Central memory CD8-positive, alpha-beta T cell (primary cell): ENCODE results near the gene SIL1.
"Not testable (repeated sequence)": the region's sequence is repeated elsewhere in the genome, so short reads cannot be mapped to it uniquely, and the experiment has no call there.

Experiments used
- ATAC-seq: fragments of 150-1000 bp; cut with Tn5 transposase; replicated peaks from 2 replicates; pipeline ENCODE4 v1.10.0; 2022; ENCODE audit warnings: mild to moderate bottlenecking, moderate FRiP score, moderate number of reproducible peaks; ENCODE audit not compliant: poor library complexity, severe bottlenecking; ENCODE audit errors: extremely low read depth
- DNase-seq, 2 donors: peaks; one replicate each; pipeline ENCODE4 v3.0.0; 2021; ENCODE audit warnings: low spot score in 2 of 2
- H3K27ac Mint-ChIP-seq: one replicate; pipeline ENCODE4 v1.8.0; 2022; ENCODE audit warnings: low read depth, mild to moderate bottlenecking, moderate library complexity, mixed read lengths
- H3K27me3 Mint-ChIP-seq: one replicate; pipeline ENCODE4 v1.8.0; 2022; ENCODE audit warnings: mixed read lengths
- H3K36me3 Mint-ChIP-seq: one replicate; pipeline ENCODE4 v1.8.0; 2022; ENCODE audit warnings: mild to moderate bottlenecking, moderate library complexity, mixed read lengths; ENCODE audit not compliant: insufficient read depth
- H3K4me1 Mint-ChIP-seq: one replicate; pipeline ENCODE4 v1.8.0; 2022; ENCODE audit warnings: mixed read lengths
- H3K4me3 Mint-ChIP-seq: one replicate; pipeline ENCODE4 v1.8.0; 2022; ENCODE audit warnings: mild to moderate bottlenecking, moderate library complexity, mixed read lengths
- H3K9me3 Mint-ChIP-seq: one replicate; pipeline ENCODE4 v1.8.0; 2022; ENCODE audit warnings: mixed read lengths

The SIL1 gene

DNA sequence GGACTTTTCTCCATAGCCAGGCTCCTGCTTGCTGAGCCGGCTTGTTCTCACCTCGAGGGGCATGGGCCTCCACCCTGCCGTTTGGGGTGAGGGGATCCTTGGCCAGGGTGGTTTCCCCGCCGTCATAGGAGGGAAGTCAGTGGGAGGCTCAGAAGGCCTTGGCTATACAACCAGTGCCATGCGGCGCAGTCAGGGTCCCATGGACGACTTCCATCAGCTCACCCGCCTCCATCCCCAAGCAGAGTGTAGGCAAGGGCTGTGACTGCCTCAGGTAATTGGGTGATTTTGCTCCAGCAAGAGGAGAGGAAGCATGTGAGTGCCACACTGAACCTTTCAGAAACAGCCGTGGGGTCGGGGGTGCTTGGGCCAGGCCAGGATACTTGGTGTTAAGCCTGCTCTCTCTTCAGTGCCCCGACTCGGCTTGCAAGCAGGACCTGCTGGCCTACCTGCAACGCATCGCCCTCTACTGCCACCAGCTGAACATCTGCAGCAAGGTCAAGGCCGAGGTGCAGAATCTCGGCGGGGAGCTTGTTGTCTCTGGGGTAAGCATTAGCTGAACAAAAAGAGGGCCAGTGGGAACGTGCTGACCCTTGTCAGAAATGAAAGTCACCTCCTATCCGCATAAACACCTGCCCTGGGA, 265.9 kb downstream of the SIL1 start:
- no peak for DNase-seq
- Mint-ChIP-seq H3K36me3 (peaks cover 17% of the 10 kb centered on the region), H3K9me3 (no peaks in the 10 kb centered on the region), H3K4me3 (no peak overlapping the region), H3K27ac (no peak overlapping the region), H3K27me3 (no peaks in the 10 kb centered on the region), H3K4me1 (no peaks in the 10 kb centered on the region)
- ATAC-seq: no peak

DNA sequence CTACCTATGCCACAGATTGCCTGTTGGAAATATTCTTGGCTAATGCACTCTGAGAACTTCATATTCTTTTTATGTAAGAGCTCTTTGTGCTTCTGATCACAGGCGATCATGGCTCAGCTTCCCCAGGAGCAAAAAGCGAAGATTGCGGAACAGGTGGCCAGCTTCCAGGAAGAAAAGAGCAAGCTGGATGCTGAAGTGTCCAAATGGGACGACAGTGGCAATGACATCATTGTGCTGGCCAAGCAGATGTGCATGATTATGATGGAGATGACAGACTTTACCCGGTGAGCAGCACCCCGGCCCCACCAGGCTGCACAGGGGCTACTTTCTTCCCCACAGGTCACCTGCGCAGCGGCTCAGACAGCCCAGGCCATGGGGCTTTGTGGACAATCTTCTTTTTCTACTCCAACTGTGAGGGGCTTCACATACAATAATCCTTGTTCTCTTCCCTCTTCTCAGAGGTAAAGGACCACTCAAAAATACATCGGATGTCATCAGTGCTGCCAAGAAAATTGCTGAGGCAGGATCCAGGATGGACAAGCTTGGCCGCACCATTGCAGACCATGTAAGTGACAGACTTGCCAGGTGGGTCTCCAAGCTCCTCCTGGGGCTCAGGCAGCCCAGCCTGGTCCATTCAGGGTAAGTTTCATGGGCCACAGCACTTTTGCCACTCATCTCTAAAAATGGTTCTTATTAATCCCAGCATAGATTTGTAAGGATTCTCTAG, 267.6 kb downstream of the SIL1 start:
- ATAC-seq: no peak
- Mint-ChIP-seq H3K4me1 (no peaks in the 10 kb centered on the region), H3K27me3 (no peaks in the 10 kb centered on the region), H3K36me3 (peaks cover 14% of the 10 kb centered on the region), H3K9me3 (no peaks in the 10 kb centered on the region), H3K4me3 (no peak overlapping the region), H3K27ac (no peak overlapping the region)
- no peak for DNase-seq

- Mint-ChIP-seq H3K27me3 (no peaks in the 10 kb centered on the region), H3K9me3 (no peaks in the 10 kb centered on the region), H3K4me1 (no peaks in the 10 kb centered on the region), H3K4me3 (no peak overlapping the region), H3K36me3 (peaks cover 14% of the 10 kb centered on the region), H3K27ac (no peak overlapping the region)
- DNase-seq: no peak
- ATAC-seq: no peak
Measured at GRCh38 chr5:138929571-138929955, 268.6 kb downstream of the SIL1 start.

GRCh38 chr5:138927979-138928378, 270.2 kb downstream of the SIL1 start:
- Mint-ChIP-seq H3K4me3 (no peak overlapping the region), H3K36me3 (peaks cover 9% of the 10 kb centered on the region)

DNA sequence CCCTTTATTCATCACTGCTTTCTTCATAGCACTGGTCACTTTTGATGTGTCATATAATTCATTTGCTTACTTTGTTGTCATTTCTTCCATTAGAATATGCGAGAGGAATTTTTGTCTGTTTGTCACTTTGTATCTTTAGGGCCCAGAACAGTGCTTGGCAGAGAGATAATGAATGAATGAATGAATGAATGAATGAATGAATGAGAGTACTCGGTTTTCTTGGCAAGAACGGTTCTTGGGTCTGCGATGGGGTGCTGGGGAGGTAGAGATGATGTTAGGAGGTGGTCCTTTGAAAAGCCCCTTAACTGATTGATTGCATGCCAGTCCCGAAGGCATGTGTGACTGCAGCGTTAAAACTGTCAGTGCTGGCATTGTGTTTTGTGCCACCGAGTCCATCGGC, 270.6 kb downstream of the SIL1 start:
- Mint-ChIP-seq H3K27me3 (no peaks in the 10 kb centered on the region), H3K4me3 (no peak overlapping the region), H3K36me3 (peaks cover 9% of the 10 kb centered on the region), H3K4me1 (no peaks in the 10 kb centered on the region), H3K27ac (no peak overlapping the region), H3K9me3 (no peaks in the 10 kb centered on the region)
- DNase-seq (no peak), ATAC-seq (no peak)

More at GRCh38 chr5:138927979-138928378, 270.2 kb downstream of the SIL1 start:
- Mint-ChIP-seq H3K9me3 (no peaks in the 10 kb centered on the region), H3K27ac (no peak overlapping the region), H3K27me3 (no peaks in the 10 kb centered on the region), H3K4me1 (no peaks in the 10 kb centered on the region)
- no peak for DNase-seq
- no peak for ATAC-seq

DNA sequence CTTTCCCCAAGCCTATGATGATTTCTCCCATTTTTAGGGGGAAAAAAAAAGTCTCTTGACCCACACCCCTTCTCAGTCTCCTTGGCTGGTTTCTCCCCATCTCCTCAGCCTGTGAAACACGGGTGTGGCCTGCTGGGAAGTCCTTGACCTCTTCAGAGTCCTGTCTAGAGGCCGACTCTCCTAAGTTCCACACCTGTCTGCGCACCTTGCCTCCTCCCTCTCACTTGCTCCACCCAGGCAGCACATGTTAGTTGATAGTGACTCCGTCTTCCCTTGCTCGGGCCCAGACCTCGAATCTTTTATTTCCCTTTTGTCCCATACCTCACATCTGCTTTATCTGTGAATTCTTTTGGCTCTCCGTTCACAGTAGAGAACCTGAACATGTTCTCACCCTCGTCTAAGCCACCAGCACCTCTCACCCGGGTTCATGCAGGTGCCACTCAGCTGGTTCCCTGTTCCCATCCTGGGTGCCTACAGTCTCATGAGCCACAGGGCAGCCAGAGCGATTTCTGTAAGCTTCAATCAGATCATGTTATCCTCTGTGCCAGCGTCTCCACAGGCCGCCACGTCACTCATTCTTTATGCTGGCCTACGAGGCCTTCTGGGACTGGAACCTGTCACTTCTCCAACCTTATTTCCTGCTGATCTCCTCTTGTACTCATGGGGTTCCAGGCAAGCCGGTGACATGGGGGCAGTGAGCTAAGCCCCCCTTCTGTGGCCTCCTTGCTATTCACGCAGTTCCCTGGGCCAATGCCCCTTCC, 271.3 kb downstream of the SIL1 start:
- Mint-ChIP-seq H3K4me3 (no peak overlapping the region), H3K27me3 (no peaks in the 10 kb centered on the region), H3K4me1 (no peaks in the 10 kb centered on the region), H3K27ac (no peak overlapping the region), H3K9me3 (no peaks in the 10 kb centered on the region), H3K36me3 (peaks cover 9% of the 10 kb centered on the region)
- no peak for ATAC-seq
- no peak for DNase-seq

GRCh38 chr5:138926257-138926656, 271.9 kb downstream of the SIL1 start:
- no peak overlapping the region for H3K27ac Mint-ChIP-seq
- no peak overlapping the region for H3K4me3 Mint-ChIP-seq
- H3K36me3 Mint-ChIP-seq: peaks cover 7% of the 10 kb centered on the region
- DNase-seq (no peak), ATAC-seq (no peak)
- H3K9me3 Mint-ChIP-seq: no peaks in the 10 kb centered on the region
- H3K27me3 Mint-ChIP-seq: no peaks in the 10 kb centered on the region
- no peaks in the 10 kb centered on the region for H3K4me1 Mint-ChIP-seq

DNA sequence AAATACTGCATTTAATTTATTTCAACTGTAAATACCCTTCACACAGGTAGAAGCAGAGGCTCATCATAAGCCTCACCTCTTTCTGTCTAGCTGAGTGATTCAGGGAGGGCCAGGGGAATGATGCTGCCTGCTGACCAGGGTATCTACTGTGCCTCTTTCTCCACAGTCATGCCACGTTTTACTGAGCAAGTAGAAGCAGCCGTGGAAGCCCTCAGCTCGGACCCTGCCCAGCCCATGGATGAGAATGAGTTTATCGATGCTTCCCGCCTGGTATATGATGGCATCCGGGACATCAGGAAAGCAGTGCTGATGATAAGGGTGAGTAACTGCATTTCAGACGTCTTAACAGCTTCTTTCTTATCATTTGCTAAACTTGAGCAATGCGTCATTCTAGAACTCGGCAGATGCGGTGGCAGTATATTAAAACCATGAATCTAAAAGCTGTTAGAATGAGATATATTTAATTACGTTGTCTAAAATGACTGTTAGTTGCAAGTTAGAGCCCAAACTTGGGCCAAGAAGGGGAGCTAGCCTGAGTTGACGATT, 273.0 kb downstream of the SIL1 start:
- no peak overlapping the region for H3K4me3 Mint-ChIP-seq
- H3K4me1 Mint-ChIP-seq: no peaks in the 10 kb centered on the region
- H3K9me3 Mint-ChIP-seq: no peaks in the 10 kb centered on the region
- peaks cover 2% of the 10 kb centered on the region for H3K36me3 Mint-ChIP-seq
- ATAC-seq: no peak
- H3K27ac Mint-ChIP-seq: no peak overlapping the region
- DNase-seq: no peak
- no peaks in the 10 kb centered on the region for H3K27me3 Mint-ChIP-seq

- H3K36me3 Mint-ChIP-seq: peaks cover 2% of the 10 kb centered on the region
- no peak overlapping the region for H3K4me3 Mint-ChIP-seq
- no peaks in the 10 kb centered on the region for H3K27me3 Mint-ChIP-seq
- DNase-seq (no peak), ATAC-seq (no peak)
- H3K9me3 Mint-ChIP-seq: no peaks in the 10 kb centered on the region
- H3K27ac Mint-ChIP-seq: no peak overlapping the region
- no peaks in the 10 kb centered on the region for H3K4me1 Mint-ChIP-seq
Measured at GRCh38 chr5:138922494-138922893, 275.7 kb downstream of the SIL1 start.

- not testable (repeated sequence) for H3K27ac Mint-ChIP-seq, H3K27me3 Mint-ChIP-seq, ATAC-seq, H3K4me1 Mint-ChIP-seq, H3K4me3 Mint-ChIP-seq, H3K9me3 Mint-ChIP-seq, H3K36me3 Mint-ChIP-seq, DNase-seq
Measured at GRCh38 chr5:138921362-138921761, 276.8 kb downstream of the SIL1 start.

DNA sequence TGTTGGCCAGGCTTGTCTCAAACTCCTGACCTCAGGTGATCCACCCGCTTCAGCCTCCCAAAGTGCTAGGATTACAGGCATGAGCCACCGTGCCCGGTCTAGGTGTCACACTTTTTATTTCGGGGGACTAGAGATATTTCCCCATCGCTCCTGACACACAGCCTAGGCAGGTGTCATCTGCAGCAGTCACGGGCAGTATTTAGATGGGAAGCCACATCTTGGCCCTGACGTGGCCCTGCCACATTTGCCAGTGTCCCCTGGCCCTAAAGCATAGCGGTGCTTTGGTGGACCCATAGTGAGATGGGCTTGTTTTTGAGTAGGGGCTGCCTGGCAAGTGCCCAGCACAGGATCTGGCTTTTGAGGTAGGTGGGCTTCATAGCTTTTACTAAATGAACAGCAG, 278.0 kb downstream of the SIL1 start:
- no peaks in the 10 kb centered on the region for H3K9me3 Mint-ChIP-seq
- ATAC-seq (no peak), DNase-seq (no peak)
- H3K4me1 Mint-ChIP-seq: no peaks in the 10 kb centered on the region
- peaks cover 2% of the 10 kb centered on the region for H3K36me3 Mint-ChIP-seq
- no peak overlapping the region for H3K27ac Mint-ChIP-seq
- H3K4me3 Mint-ChIP-seq: no peak overlapping the region
- no peaks in the 10 kb centered on the region for H3K27me3 Mint-ChIP-seq

GRCh38 chr5:138918686-138919085, 279.5 kb downstream of the SIL1 start:
- H3K36me3 Mint-ChIP-seq: peaks cover 2% of the 10 kb centered on the region
- no peaks in the 10 kb centered on the region for H3K27me3 Mint-ChIP-seq
- no peak for ATAC-seq
- H3K9me3 Mint-ChIP-seq: no peaks in the 10 kb centered on the region
- no peak overlapping the region for H3K4me3 Mint-ChIP-seq
- H3K4me1 Mint-ChIP-seq: no peaks in the 10 kb centered on the region
- no peak overlapping the region for H3K27ac Mint-ChIP-seq
- DNase-seq: no peak
